A673 (cell line): ENCODE results near the gene ZNF524. TPM values are rescaled to one million over a fixed set of nuclear protein-coding genes. Genes with fewer than 3 reads are reported as not detected.

ENCODE experiments used
- BruUV-seq: library from RNA; stranded (reverse); fragments of 400-500 nt; replicated peaks from 2 replicates; lab custom pipeline; 2021; lab: Mats Ljungman, UMichigan
- CTCF ChIA-PET: fragments of 300-600 bp; sonication (Branson Sonifier 250); formaldehyde crosslinking; loops from one replicate; lab custom pipeline; 2022; ENCODE audit warnings: antibody characterized with exemption; lab: Charles Lee
- POLR2A ChIA-PET: fragments of 300-600 bp; sonication (Branson Sonifier 250); formaldehyde crosslinking; loops from one replicate; lab custom pipeline; 2022; ENCODE audit warnings: antibody characterized with exemption; ENCODE audit not compliant: low non-redundant PET; lab: Charles Lee
- DNase-seq: peaks from one replicate; pipeline ENCODE4 v3.0.0-alpha.2; 2015; ENCODE audit warnings: low spot score
- H3K27ac ChIP-seq: fragments of 200-600 bp; sonication (generic); 2 replicates; pipeline ENCODE4 v1.5.1; 2016; ENCODE audit warnings: mixed run types, low read depth, mild to moderate bottlenecking, mixed read lengths, antibody characterized with exemption, low read length; ENCODE audit not compliant: poor library complexity, severe bottlenecking
- H3K27me3 ChIP-seq: fragments of 200-600 bp; sonication (generic); replicated peaks from 2 replicates; pipeline ENCODE4 v1.6.1; 2017; ENCODE audit warnings: mixed run types, low read depth, mild to moderate bottlenecking, mixed read lengths, antibody characterized with exemption, low read length; ENCODE audit not compliant: insufficient read depth, poor library complexity
- H3K36me3 ChIP-seq: fragments of 200-600 bp; sonication (generic); 2 replicates; pipeline ENCODE4 v1.6.1; 2016; ENCODE audit warnings: mixed run types, mild to moderate bottlenecking, mixed read lengths, antibody characterized with exemption, low read length; ENCODE audit not compliant: insufficient read depth, poor library complexity, severe bottlenecking
- H3K4me1 ChIP-seq: fragments of 200-600 bp; sonication (generic); 2 replicates; pipeline ENCODE4 v1.6.1; 2017; ENCODE audit warnings: mixed run types, mild to moderate bottlenecking, mixed read lengths, antibody characterized with exemption, low read length; ENCODE audit not compliant: insufficient read depth, poor library complexity, severe bottlenecking
- H3K4me3 ChIP-seq: fragments of 200-600 bp; sonication (generic); 2 replicates; pipeline ENCODE4 v1.5.1; 2016; ENCODE audit warnings: low read depth, mixed run types, mild to moderate bottlenecking, mixed read lengths, low read length; ENCODE audit not compliant: poor library complexity, severe bottlenecking
- H3K9me3 ChIP-seq: fragments of 200-600 bp; sonication (generic); 2 replicates; pipeline ENCODE4 v1.6.1; 2016; ENCODE audit warnings: mixed run types, low read depth, mild to moderate bottlenecking, mixed read lengths, antibody characterized with exemption, low read length; ENCODE audit not compliant: poor library complexity, severe bottlenecking
- EZH2 ChIP-seq: fragments of 200-600 bp; sonication (generic); IDR thresholded peaks from 2 replicates; pipeline ENCODE4 v1.6.1; 2017; ENCODE audit warnings: borderline replicate concordance, low read depth, mild to moderate bottlenecking, mixed read lengths, antibody characterized with exemption, low read length; ENCODE audit not compliant: poor library complexity, severe bottlenecking
- intact Hi-C: fragments of 100-400 bp; cut with micrococcal nuclease; formaldehyde crosslinking; loops from one replicate; pipeline ENCODE4 v1.10.0; 2022; ENCODE audit not compliant: unreplicated experiment
- total RNA-seq: library from RNA; stranded (reverse); gene quantifications from 2 replicates; pipeline ENCODE4 v1.2.3, GENCODE V29; 2021
- TF ChIP-seq, protein P1 (sequence below): fragments of 300-800, 200-600 bp; sonication (generic); conservative IDR thresholded peaks from 2 replicates; pipeline ENCODE4 v1.5.1; 2017; ENCODE audit warnings: low read depth, mild to moderate bottlenecking, antibody characterized with exemption, low read length, moderate library complexity, mixed read lengths

ZNF524 gene
- total RNA-seq, 1 experiment from 2014 or later = 7.5 TPM

GRCh38 chr19:55585658-55586339, 14.3 kb upstream of the ZNF524 start:
- H3K4me1 ChIP-seq = peaks cover 26% of the 10 kb centered on the region
- BruUV-seq = no TSS peak
- intact Hi-C loops = no loop called here
- H3K36me3 ChIP-seq = no peaks in the 10 kb centered on the region
- peak overlapping the region; percentile 31 for H3K4me3 ChIP-seq
- no peaks in the 10 kb centered on the region for H3K9me3 ChIP-seq
- TF ChIP-seq, protein P1, sequence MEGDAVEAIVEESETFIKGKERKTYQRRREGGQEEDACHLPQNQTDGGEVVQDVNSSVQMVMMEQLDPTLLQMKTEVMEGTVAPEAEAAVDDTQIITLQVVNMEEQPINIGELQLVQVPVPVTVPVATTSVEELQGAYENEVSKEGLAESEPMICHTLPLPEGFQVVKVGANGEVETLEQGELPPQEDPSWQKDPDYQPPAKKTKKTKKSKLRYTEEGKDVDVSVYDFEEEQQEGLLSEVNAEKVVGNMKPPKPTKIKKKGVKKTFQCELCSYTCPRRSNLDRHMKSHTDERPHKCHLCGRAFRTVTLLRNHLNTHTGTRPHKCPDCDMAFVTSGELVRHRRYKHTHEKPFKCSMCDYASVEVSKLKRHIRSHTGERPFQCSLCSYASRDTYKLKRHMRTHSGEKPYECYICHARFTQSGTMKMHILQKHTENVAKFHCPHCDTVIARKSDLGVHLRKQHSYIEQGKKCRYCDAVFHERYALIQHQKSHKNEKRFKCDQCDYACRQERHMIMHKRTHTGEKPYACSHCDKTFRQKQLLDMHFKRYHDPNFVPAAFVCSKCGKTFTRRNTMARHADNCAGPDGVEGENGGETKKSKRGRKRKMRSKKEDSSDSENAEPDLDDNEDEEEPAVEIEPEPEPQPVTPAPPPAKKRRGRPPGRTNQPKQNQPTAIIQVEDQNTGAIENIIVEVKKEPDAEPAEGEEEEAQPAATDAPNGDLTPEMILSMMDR = no peak
- TF ChIP-seq EZH2 = no peak
- ChIA-PET CTCF (no interaction called here), POLR2A (no interaction called here)
- DNase-seq = peak; percentile 93
- no peaks in the 10 kb centered on the region for H3K27me3 ChIP-seq
- peak overlapping the region; percentile 90 for H3K27ac ChIP-seq

- H3K4me3 ChIP-seq = peak overlapping the region; percentile 43
- H3K9me3 ChIP-seq = no peaks in the 10 kb centered on the region
- H3K27me3 ChIP-seq = no peaks in the 10 kb centered on the region
- POLR2A ChIA-PET = no interaction called here
- H3K4me1 ChIP-seq = peaks cover 26% of the 10 kb centered on the region
- TF ChIP-seq EZH2 = no peak
- TF ChIP-seq, protein P1 = no peak
- peak overlapping the region; percentile 70 for H3K27ac ChIP-seq
- intact Hi-C loops = no loop called here
- BruUV-seq = no TSS peak
- H3K36me3 ChIP-seq = no peaks in the 10 kb centered on the region
- CTCF ChIA-PET = interaction anchor here (0.5 to 1.9 kb wide), 2 partner anchors 12 to 45 kb away, joined by 4 to 5 read pairs; partner anchors contain the start of gene FIZ1
- peak; percentile 95 for DNase-seq
These were observed 13.0 kb upstream of the ZNF524 start for GRCh38 chr19:55586976-55587668.

GRCh38 chr19:55588738-55589137, 11.3 kb upstream of the ZNF524 start:
- intact Hi-C loops = no loop called here
- CTCF ChIA-PET = interaction anchor here (1.9 kb wide), 1 partner anchor 11 kb away, joined by 5 read pairs; the partner anchor contains the start of gene FIZ1

More at GRCh38 chr19:55588738-55589137, 11.3 kb upstream of the ZNF524 start:
- TF ChIP-seq EZH2 = no peak
- TF ChIP-seq, protein P1 = no peak
- peaks cover 26% of the 10 kb centered on the region for H3K4me1 ChIP-seq
- H3K27ac ChIP-seq = no peak overlapping the region
- H3K27me3 ChIP-seq = no peaks in the 10 kb centered on the region
- H3K36me3 ChIP-seq = no peaks in the 10 kb centered on the region
- no peak for DNase-seq
- H3K9me3 ChIP-seq = no peaks in the 10 kb centered on the region
- no peak overlapping the region for H3K4me3 ChIP-seq
- BruUV-seq = no TSS peak
- POLR2A ChIA-PET = no interaction called here
